Measurements from ENCODE around the gene NKTR. TPM values are rescaled to one million over a fixed set of nuclear protein-coding genes. Genes with fewer than 3 reads are reported as not detected.

Gene NKTR
- total and polyA plus RNA-seq, 2 experiments from 2014 or later, result 81.3 to 117 TPM

DNA sequence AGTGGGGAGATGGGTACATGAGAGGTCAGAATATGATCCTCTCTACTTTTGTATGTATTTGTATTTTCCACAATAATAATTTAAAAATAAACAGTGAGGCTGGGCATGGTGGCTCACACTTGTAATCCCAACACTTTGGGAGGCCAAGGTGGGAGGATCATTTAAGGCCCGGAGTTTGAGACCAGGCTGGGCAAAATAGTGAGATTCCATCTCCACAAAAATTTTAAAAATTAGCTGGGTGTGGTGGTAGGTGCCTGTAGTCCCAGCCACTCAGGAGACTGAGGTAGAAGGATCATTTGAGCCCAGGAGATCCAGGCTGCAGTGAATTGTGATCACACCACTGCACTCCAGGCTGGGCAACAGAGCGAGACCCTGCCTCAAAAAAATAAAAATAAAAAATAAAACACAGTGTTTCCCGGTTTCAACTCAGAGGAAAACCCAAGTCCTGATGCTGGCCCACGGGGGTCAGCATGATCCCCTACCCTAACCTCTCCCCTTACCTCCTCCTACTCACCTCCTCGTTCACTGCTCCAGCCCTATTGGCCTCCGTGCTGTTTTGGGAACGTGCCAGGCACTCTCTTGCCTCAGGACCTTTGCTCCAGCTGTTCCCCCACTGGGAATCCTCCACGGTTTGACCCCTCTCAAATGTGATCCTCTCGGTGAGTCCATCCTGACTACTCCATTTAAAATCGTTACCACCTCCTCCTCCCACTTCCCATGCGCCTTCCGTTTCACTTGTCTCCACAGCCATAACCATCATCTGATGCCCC, 82.0 kb downstream of the NKTR start:
- H3K27ac Mint-ChIP-seq, result no peak overlapping the region
- no peaks in the 10 kb centered on the region for H3K79me2 ChIP-seq (replicated peaks; ENCODE audit: insufficient read depth)
- no peak overlapping the region for H3K4me2 ChIP-seq
- ATAC-seq (no peak), DNase-seq (ENCODE audit: low spot score) (no peak)
- H3K27me3 Mint-ChIP-seq (ENCODE audit: insufficient read depth, low read depth, poor library complexity), result peaks cover 5% of the 10 kb centered on the region
- H4K20me1 ChIP-seq (replicated peaks; ENCODE audit: insufficient read depth), result no peaks in the 10 kb centered on the region
- H3K4me3 Mint-ChIP-seq, result no peak overlapping the region
- H3K27ac ChIP-seq (ENCODE audit: low read depth), result no peak overlapping the region
- no peak overlapping the region for H3K4me3 ChIP-seq
- H3K9me3 Mint-ChIP-seq, result no peaks in the 10 kb centered on the region
- H3F3A ChIP-seq (replicated peaks; ENCODE audit: low read depth), result no peaks in the 10 kb centered on the region
- no peaks in the 10 kb centered on the region for H3K36me3 ChIP-seq (ENCODE audit: insufficient read depth)
- H3K9me2 ChIP-seq (ENCODE audit: insufficient read depth), result no peaks in the 10 kb centered on the region
- peaks cover 2% of the 10 kb centered on the region; the same call in 2 of the 3 replicates for H3K4me1 Mint-ChIP-seq
- H3K4me1 ChIP-seq (ENCODE audit: insufficient read depth), result no peaks in the 10 kb centered on the region
- H2AFZ ChIP-seq, result no peak overlapping the region
- no peaks in the 10 kb centered on the region for H3K27me3 ChIP-seq (ENCODE audit: insufficient read depth)
- H3K36me3 Mint-ChIP-seq (ENCODE audit: low read depth), result no peaks in the 10 kb centered on the region
- TF ChIP-seq, protein P1, sequence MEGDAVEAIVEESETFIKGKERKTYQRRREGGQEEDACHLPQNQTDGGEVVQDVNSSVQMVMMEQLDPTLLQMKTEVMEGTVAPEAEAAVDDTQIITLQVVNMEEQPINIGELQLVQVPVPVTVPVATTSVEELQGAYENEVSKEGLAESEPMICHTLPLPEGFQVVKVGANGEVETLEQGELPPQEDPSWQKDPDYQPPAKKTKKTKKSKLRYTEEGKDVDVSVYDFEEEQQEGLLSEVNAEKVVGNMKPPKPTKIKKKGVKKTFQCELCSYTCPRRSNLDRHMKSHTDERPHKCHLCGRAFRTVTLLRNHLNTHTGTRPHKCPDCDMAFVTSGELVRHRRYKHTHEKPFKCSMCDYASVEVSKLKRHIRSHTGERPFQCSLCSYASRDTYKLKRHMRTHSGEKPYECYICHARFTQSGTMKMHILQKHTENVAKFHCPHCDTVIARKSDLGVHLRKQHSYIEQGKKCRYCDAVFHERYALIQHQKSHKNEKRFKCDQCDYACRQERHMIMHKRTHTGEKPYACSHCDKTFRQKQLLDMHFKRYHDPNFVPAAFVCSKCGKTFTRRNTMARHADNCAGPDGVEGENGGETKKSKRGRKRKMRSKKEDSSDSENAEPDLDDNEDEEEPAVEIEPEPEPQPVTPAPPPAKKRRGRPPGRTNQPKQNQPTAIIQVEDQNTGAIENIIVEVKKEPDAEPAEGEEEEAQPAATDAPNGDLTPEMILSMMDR (conservative IDR thresholded peaks at IDR 0.05; ENCODE audit: low read depth in 2 of 2), result no peak
- TF ChIP-seq ZNF114 (CRISPR knock-in tag; IDR thresholded peaks at IDR 0.05) (no peak), EZH2phosphoT487 (IDR thresholded peaks at IDR 0.05; ENCODE audit: unreplicated experiment) (no peak), STAT1 (IDR thresholded peaks at IDR 0.05; ENCODE audit: unreplicated experiment) (no peak), CREB1 (CRISPR knock-in tag; IDR thresholded peaks at IDR 0.05; ENCODE audit: low read depth) (no peak), REST (IDR thresholded peaks at IDR 0.05; ENCODE audit: unreplicated experiment) (no peak), NANOG (IDR thresholded peaks at IDR 0.05; ENCODE audit: borderline replicate concordance) (no peak), EZH2 (IDR thresholded peaks at IDR 0.05; ENCODE audit: low read depth, unreplicated experiment) (no peak), JUNB (IDR thresholded peaks at IDR 0.05; ENCODE audit: unreplicated experiment) (no peak), ETS1 (IDR thresholded peaks at IDR 0.05) (no peak), ZNF331 (CRISPR knock-in tag; IDR thresholded peaks at IDR 0.05; ENCODE audit: low read depth) (no peak), POLR2AphosphoS5 (IDR thresholded peaks at IDR 0.05; ENCODE audit: low read depth) (no peak)
- TF ChIP-seq, protein P2, sequence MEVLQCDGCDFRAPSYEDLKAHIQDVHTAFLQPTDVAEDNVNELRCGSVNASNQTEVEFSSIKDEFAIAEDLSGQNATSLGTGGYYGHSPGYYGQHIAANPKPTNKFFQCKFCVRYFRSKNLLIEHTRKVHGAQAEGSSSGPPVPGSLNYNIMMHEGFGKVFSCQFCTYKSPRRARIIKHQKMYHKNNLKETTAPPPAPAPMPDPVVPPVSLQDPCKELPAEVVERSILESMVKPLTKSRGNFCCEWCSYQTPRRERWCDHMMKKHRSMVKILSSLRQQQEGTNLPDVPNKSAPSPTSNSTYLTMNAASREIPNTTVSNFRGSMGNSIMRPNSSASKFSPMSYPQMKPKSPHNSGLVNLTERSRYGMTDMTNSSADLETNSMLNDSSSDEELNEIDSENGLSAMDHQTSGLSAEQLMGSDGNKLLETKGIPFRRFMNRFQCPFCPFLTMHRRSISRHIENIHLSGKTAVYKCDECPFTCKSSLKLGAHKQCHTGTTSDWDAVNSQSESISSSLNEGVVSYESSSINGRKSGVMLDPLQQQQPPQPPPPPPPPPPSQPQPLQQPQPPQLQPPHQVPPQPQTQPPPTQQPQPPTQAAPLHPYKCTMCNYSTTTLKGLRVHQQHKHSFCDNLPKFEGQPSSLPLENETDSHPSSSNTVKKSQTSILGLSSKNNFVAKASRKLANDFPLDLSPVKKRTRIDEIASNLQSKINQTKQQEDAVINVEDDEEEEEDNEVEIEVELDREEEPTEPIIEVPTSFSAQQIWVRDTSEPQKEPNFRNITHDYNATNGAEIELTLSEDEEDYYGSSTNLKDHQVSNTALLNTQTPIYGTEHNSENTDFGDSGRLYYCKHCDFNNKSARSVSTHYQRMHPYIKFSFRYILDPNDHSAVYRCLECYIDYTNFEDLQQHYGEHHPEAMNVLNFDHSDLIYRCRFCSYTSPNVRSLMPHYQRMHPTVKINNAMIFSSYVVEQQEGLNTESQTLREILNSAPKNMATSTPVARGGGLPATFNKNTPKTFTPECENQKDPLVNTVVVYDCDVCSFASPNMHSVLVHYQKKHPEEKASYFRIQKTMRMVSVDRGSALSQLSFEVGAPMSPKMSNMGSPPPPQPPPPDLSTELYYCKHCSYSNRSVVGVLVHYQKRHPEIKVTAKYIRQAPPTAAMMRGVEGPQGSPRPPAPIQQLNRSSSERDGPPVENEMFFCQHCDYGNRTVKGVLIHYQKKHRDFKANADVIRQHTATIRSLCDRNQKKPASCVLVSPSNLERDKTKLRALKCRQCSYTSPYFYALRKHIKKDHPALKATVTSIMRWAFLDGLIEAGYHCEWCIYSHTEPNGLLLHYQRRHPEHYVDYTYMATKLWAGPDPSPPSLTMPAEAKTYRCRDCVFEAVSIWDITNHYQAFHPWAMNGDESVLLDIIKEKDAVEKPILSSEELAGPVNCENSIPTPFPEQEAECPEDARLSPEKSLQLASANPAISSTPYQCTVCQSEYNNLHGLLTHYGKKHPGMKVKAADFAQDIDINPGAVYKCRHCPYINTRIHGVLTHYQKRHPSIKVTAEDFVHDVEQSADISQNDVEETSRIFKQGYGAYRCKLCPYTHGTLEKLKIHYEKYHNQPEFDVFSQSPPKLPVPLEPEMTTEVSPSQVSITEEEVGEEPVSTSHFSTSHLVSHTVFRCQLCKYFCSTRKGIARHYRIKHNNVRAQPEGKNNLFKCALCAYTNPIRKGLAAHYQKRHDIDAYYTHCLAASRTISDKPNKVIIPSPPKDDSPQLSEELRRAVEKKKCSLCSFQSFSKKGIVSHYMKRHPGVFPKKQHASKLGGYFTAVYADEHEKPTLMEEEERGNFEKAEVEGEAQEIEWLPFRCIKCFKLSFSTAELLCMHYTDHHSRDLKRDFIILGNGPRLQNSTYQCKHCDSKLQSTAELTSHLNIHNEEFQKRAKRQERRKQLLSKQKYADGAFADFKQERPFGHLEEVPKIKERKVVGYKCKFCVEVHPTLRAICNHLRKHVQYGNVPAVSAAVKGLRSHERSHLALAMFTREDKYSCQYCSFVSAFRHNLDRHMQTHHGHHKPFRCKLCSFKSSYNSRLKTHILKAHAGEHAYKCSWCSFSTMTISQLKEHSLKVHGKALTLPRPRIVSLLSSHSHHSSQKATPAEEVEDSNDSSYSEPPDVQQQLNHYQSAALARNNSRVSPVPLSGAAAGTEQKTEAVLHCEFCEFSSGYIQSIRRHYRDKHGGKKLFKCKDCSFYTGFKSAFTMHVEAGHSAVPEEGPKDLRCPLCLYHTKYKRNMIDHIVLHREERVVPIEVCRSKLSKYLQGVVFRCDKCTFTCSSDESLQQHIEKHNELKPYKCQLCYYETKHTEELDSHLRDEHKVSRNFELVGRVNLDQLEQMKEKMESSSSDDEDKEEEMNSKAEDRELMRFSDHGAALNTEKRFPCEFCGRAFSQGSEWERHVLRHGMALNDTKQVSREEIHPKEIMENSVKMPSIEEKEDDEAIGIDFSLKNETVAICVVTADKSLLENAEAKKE (CRISPR knock-in tag; IDR thresholded peaks at IDR 0.05), result no peak

All from GM23338 (cell line).